Measurements from ENCODE around the gene RAB37. TPM values are rescaled to one million over a fixed set of nuclear protein-coding genes. Genes with fewer than 3 reads are reported as not detected.

The RAB37 gene
- total and polyA plus RNA-seq, 9 of the 15 experiments (the other 6 are each of a cell fraction or from before 2014, with no cell fraction given): 0.03 to 0.27 (median 0.11) TPM; not detected in 4

- TF ChIP-seq PRDM10 (IDR thresholded peaks at IDR 0.05; ENCODE audit: partially characterized antibody) (peak; percentile 63), GATA2 (CRISPR knock-in tag; IDR thresholded peaks at IDR 0.05) (no peak), TRIM28 (IDR thresholded peaks at IDR 0.05) (no peak), KDM5B (IDR thresholded peaks at IDR 0.05; ENCODE audit: insufficient replicate concordance, low read depth, low read length) (peak; percentile 76), CREM (IDR thresholded peaks at IDR 0.05; ENCODE audit: low read depth) (peak; percentile 80), FOXJ3 (CRISPR knock-in tag; IDR thresholded peaks at IDR 0.05) (no peak), GMEB1 (CRISPR knock-in tag; IDR thresholded peaks at IDR 0.05) (peak; percentile 85), DMBX1 (CRISPR knock-in tag; IDR thresholded peaks at IDR 0.05; ENCODE audit: borderline replicate concordance) (no peak), HNRNPLL (IDR thresholded peaks at IDR 0.05; ENCODE audit: low read depth, low read length, poor library complexity, severe bottlenecking) (peak; percentile 28), EHMT2 (IDR thresholded peaks at IDR 0.05) (no peak), ZNF778 (CRISPR knock-in tag; IDR thresholded peaks at IDR 0.05) (no peak), ZBTB8A (IDR thresholded peaks at IDR 0.05; ENCODE audit: partially characterized antibody) (no peak), ATF7 (IDR thresholded peaks at IDR 0.05) (peak; percentile 75), CBX1 (IDR thresholded peaks at IDR 0.05; ENCODE audit: low read depth) (no peak), ZHX1 (conservative IDR thresholded peaks at IDR 0.05; ENCODE audit: low read length) (no peak), HMGXB4 (CRISPR knock-in tag; IDR thresholded peaks at IDR 0.05) (no peak)
Measured at GRCh38 chr17:74776044-74776962, 39.2 kb downstream of the RAB37 start, which contains the start of gene NAT9 (continued).

Data from K562 (cell line).